ENCODE measurements around the gene ZNF678. TPM values are rescaled to one million over a fixed set of nuclear protein-coding genes. Genes with fewer than 3 reads are reported as not detected.

Gene ZNF678
- total RNA-seq, 1 experiment from 2014 or later = 4.7 TPM

- no peak for DNase-seq (ENCODE audit: low read depth)
Measured at GRCh38 chr1:227712648-227713047, 149.3 kb downstream of the ZNF678 start.

GRCh38 chr1:227718932-227719331 is 155.6 kb downstream of the ZNF678 start:
- DNase-seq (ENCODE audit: low read depth) = no peak

GRCh38 chr1:227723474-227723873 is 160.1 kb downstream of the ZNF678 start:
- no peak for DNase-seq (ENCODE audit: low read depth)

DNA sequence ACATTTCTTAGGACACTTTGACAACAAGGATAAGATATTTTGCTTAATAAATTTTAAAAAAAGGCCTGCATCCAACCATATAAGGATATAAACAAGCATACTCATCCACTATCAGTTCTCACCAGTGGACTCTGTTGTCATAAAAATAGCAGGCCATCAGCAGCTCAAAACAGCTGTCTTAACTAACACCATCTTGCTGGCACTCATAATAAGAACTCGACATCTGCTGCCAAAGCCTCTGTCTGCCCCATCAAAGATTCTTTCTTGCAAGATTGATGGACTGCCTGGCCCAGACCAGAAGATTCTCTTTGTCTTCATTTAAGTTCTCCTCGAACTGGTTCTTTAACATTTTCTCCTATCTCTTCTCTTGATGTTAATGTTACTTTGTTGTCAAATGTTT is 161.7 kb downstream of the ZNF678 start:
- no peak for DNase-seq (ENCODE audit: low read depth)

DNA sequence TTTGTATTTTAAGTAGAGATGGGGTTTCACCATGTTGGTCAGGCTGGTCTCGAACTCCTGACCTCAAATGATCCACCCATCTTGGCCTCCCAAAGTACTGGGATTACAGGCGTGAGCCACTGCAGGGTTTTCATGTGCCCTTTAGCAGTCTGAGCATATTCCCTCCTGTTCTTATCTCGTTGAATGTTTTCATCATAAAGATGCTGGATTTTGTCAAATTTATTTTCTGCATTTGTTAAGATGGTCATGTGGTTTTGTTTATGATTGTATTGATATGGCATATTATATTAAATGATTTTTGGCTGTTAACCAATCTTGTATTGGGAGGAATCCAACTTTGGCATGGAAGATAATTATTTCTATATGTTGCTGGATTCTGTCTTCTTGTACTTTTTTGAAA is 163.0 kb downstream of the ZNF678 start:
- no peak for DNase-seq (ENCODE audit: low read depth)

Other genes starting within 250 kb of the ZNF678 start
- gene CDC42BPA, start 245.1 kb upstream of the ZNF678 start, total RNA-seq (2014; rRNA removed; shearing (Covaris generic)) = 18.5 and 27.7 TPM in 2 replicates
- gene JMJD4, start 171.7 kb downstream of the ZNF678 start, total RNA-seq (2014; rRNA removed; shearing (Covaris generic)) = 17.3 and 22.3 TPM in 2 replicates
- 46.0 and 50.8 TPM in 2 replicates for gene SNAP47, start 171.9 kb downstream of the ZNF678 start, total RNA-seq (2014; rRNA removed; shearing (Covaris generic))

Measured in Daoy (cell line).